Measurements from ENCODE around the gene CHID1. TPM values are rescaled to one million over a fixed set of nuclear protein-coding genes. Genes with fewer than 3 reads are reported as not detected.

CHID1 gene
- total and polyA plus RNA-seq, 2 of the 4 experiments (the other 2 are of a cell fraction): 34.2 to 121 TPM

- H3K27me3 ChIP-seq (ENCODE audit: control insufficient read depth, insufficient read depth, low read length): peaks cover 6% of the 10 kb centered on the region; the same call in 1 of the 2 replicates
- ChIA-PET CTCF (no interaction called here), POLR2A (ENCODE audit: unreplicated experiment) (no interaction called here)
- H3K14ac ChIP-seq (replicated peaks; ENCODE audit: low read depth, low read length): no peak overlapping the region
- no peak overlapping the region for H4K91ac ChIP-seq (ENCODE audit: insufficient read depth, low read depth, low read length)
- BruUV-seq (replicated peaks): no TSS peak
- H2BK5ac ChIP-seq (ENCODE audit: low read depth, low read length, poor library complexity, severe bottlenecking): no peak overlapping the region
- no peak overlapping the region for H3K4me2 ChIP-seq (ENCODE audit: low read depth, low read length)
- DNase-seq (no peak), ATAC-seq (ENCODE audit: low read depth) (no peak)
- H3K79me1 ChIP-seq (ENCODE audit: low read depth in 1 of 2, low read length in 2 of 2): peaks cover 19 to 29% of the 10 kb centered on the region in 2 experiments
- no peak overlapping the region for H2BK120ac ChIP-seq (ENCODE audit: low read depth, low read length)
- no peak overlapping the region for H3K56ac ChIP-seq (ENCODE audit: extremely low read depth, insufficient read depth, low read length)
- no peak overlapping the region for H4K5ac ChIP-seq (ENCODE audit: low read depth, low read length)
- H3K9me3 ChIP-seq (ENCODE audit: control insufficient read depth, insufficient read depth, low read length): no peaks in the 10 kb centered on the region
- H3K4me3 ChIP-seq (ENCODE audit: insufficient read depth, low read depth, low read length): no peak overlapping the region
- H2BK15ac ChIP-seq (ENCODE audit: low read depth, low read length): no peak overlapping the region
- no peak overlapping the region for H3K9ac ChIP-seq (ENCODE audit: low read depth, low read length)
- no peak overlapping the region for H3K18ac ChIP-seq (ENCODE audit: low read depth, low read length)
- intact Hi-C loops (cut with micrococcal nuclease) (no loop called here), in situ Hi-C loops (cut with MboI; ENCODE audit: low sequenced_read_pairs) (no loop called here), dilution Hi-C loops (cut with HindIII; ENCODE audit: low sequenced_read_pairs, unreplicated experiment) (no loop called here)
- H3K27ac ChIP-seq (ENCODE audit: insufficient read depth, low read length): no peak overlapping the region
- H3K36me3 ChIP-seq (ENCODE audit: control insufficient read depth, insufficient read depth, low read length): peaks cover 30% of the 10 kb centered on the region
- peaks cover 37% of the 10 kb centered on the region for H4K20me1 ChIP-seq (ENCODE audit: insufficient read depth, low read length)
- no peak overlapping the region for H2AK5ac ChIP-seq (ENCODE audit: low read depth, low read length)
- H2BK20ac ChIP-seq (ENCODE audit: low read depth, low read length): no peak overlapping the region
- TF ChIP-seq USF2 (IDR thresholded peaks at IDR 0.05; ENCODE audit: low read depth, low read length): no peak
- no peak for TF ChIP-seq CEBPB (IDR thresholded peaks at IDR 0.05; ENCODE audit: low read depth, low read length)
- no peak for TF ChIP-seq CTCF (conservative IDR thresholded peaks at IDR 0.05; ENCODE audit: low read depth, low read length)
- TF ChIP-seq NFE2L2 (IDR thresholded peaks at IDR 0.05; ENCODE audit: low read depth, low read length): no peak
- no peak for TF ChIP-seq POLR2A (IDR thresholded peaks at IDR 0.05; ENCODE audit: low read depth, low read length)
- TF ChIP-seq CHD1 (IDR thresholded peaks at IDR 0.05; ENCODE audit: low read depth, low read length): no peak
- TF ChIP-seq MXI1 (IDR thresholded peaks at IDR 0.05; ENCODE audit: borderline replicate concordance, low read depth, low read length): no peak
- no peak for TF ChIP-seq SMC3 (IDR thresholded peaks at IDR 0.05; ENCODE audit: low read depth, low read length)
- TF ChIP-seq BHLHE40 (IDR thresholded peaks at IDR 0.05; ENCODE audit: low read depth, low read length): no peak
- TF ChIP-seq MAFK (IDR thresholded peaks at IDR 0.05; ENCODE audit: low read depth, low read length): no peak
- TF ChIP-seq RCOR1 (IDR thresholded peaks at IDR 0.05; ENCODE audit: insufficient replicate concordance, low read length): no peak
- TF ChIP-seq MAZ (IDR thresholded peaks at IDR 0.05; ENCODE audit: borderline replicate concordance, low read depth, low read length): no peak
- TF ChIP-seq RAD21 (IDR thresholded peaks at IDR 0.05; ENCODE audit: low read length): no peak
- TF ChIP-seq RFX5 (IDR thresholded peaks at IDR 0.05; ENCODE audit: low read depth, low read length): no peak
- H3K4me1 ChIP-seq (ENCODE audit: control insufficient read depth, insufficient read depth, low read length): peaks cover 19% of the 10 kb centered on the region
- H2AFZ ChIP-seq (replicated peaks; ENCODE audit: low read length, poor library complexity): no peak overlapping the region
- no peak overlapping the region for H3K4ac ChIP-seq (ENCODE audit: low read depth, low read length)
- WGBS, 2 experiments (ENCODE audit: extremely low coverage in 2 of 2, insufficient read length in 1 of 2): 86% methylated on average over 32 of the region's 53 CpGs; no CpG with 5 or more reads in 1 of the 2 experiments
- H4K8ac ChIP-seq (ENCODE audit: low read depth in 2 of 2, low read length in 2 of 2): no peak overlapping the region
- H3K9me1 ChIP-seq (ENCODE audit: insufficient read depth, low read length): peaks cover 13% of the 10 kb centered on the region
- no peak overlapping the region for H2AK9ac ChIP-seq (replicated peaks; ENCODE audit: low read depth, low read length, poor library complexity)
- no peak overlapping the region for H3K23ac ChIP-seq (ENCODE audit: low read depth, low read length)
Measured at GRCh38 chr11:823441-824291, 86.9 kb downstream of the CHID1 start.
